Psoas muscle (tissue), 8 donors: ENCODE measurements around the gene FAM177B. TPM values are rescaled to one million over a fixed set of nuclear protein-coding genes. Genes with fewer than 3 reads are reported as not detected.

Experiments
- ATAC-seq, 4 donors: fragments of 200-7000 bp; cut with Tn5 transposase; one replicate each; pipeline ENCODE4 v1.9.1; 2020; ENCODE audit warnings: moderate library complexity in 3 of 4, mild to moderate bottlenecking in 2 of 4
- DNase-seq, 2 donors: peaks; one replicate each; pipeline ENCODE4 v3.0.0-alpha.2; 2020
- H3K27ac ChIP-seq: fragments of 200-600 bp; one replicate; pipeline ENCODE4 v1.8.0; 2022
- H3K27me3 ChIP-seq, 3 donors: fragments of 200-600 bp in 1 of 3; one replicate each; pipeline versions ENCODE4 v1.6.1 to v1.8.0; 2013 to 2022; ENCODE audit warnings: low read length in 2 of 3, mild to moderate bottlenecking in 2 of 3, moderate library complexity in 1 of 3; ENCODE audit not compliant: insufficient read depth in 3 of 3
- H3K36me3 ChIP-seq, 2 donors: fragments of 200-600 bp in 1 of 2; one replicate each; pipeline versions ENCODE4 v1.6.1 to v1.8.0; 2013 to 2022; ENCODE audit warnings: low read depth in 1 of 2, mild to moderate bottlenecking in 1 of 2, moderate library complexity in 1 of 2; ENCODE audit not compliant: insufficient read depth in 1 of 2
- H3K4me1 ChIP-seq: fragments of 200-600 bp; one replicate; pipeline ENCODE4 v1.8.0; 2022
- H3K4me3 ChIP-seq: fragments of 200-600 bp; one replicate; pipeline ENCODE4 v1.8.0; 2022; ENCODE audit warnings: mild to moderate bottlenecking
- H3K9me3 ChIP-seq: fragments of 200-600 bp; one replicate; pipeline ENCODE4 v1.8.0; 2022
- CTCF ChIP-seq: fragments of 200-600 bp; IDR thresholded peaks from one replicate; pipeline ENCODE4 v1.8.0; 2022; ENCODE audit warnings: antibody characterized with exemption
- WGBS, 3 donors: extraction: QIAGEN DNeasy Blood & Tissue Kit; methylation state at CpG; one replicate each; pipeline versions ENCODE4 v1.1.6 to v1.1.7; 2013; 5-methylcytosine and 5-hydroxymethylcytosine counted together
- intact Hi-C, 2 donors: fragments of 100-400 bp; cut with DNase I; formaldehyde crosslinking; loops; one replicate each; pipeline versions ENCODE4 v1.11.0 to v1.14.2; 2022
- polyA plus RNA-seq, 3 donors: library from polyadenylated mRNA; stranded (reverse); fragments of 200-250 nt; gene quantifications; one replicate each; pipeline ENCODE4 v1.2.3, GENCODE V29; 2013
- total RNA-seq, 4 donors: library from RNA; stranded (reverse); fragmentation: NEBNext Ultra II Directional in 2 of 4; extraction: Animal tissue kit (Norgen Biotek cat#: 25700) in 2 of 4; gene quantifications; one replicate each; pipeline versions ENCODE4 v1.2.1 to v1.2.4, GENCODE V29; 2021 to 2023
- donor health status: healthy with polysubstance abuse.
- donor health status: DM: no; HTN: no; CAD: no; lungs with moderate emphysema.
- donor health status: Bipolar disorder and iron deficiency.
- donor health status: healthy.
- donor health status: DM: yes; HTN: yes; CAD: no.
- donor health status: DM: no; HTN: no; CAD: no.
- donor health status: DM: no; HTN: no; CAD: no.
- donor health status: DM: yes; HTN: yes; CAD: no.

Gene FAM177B
- total and polyA plus RNA-seq, 7 donors: 0.08 TPM; not detected in 6

- ATAC-seq (no peak), DNase-seq (no peak)
- TF ChIP-seq CTCF: no peak
- no peaks in the 10 kb centered on the region for H3K27me3 ChIP-seq
- no peak overlapping the region for H3K4me3 ChIP-seq
- H3K9me3 ChIP-seq: no peaks in the 10 kb centered on the region
- intact Hi-C loops: no loop called here
- WGBS, 3 donors: 68 to 76% (median 69%) methylated on average over 4 of the region's 4 CpGs
- H3K27ac ChIP-seq: no peak overlapping the region
- no peaks in the 10 kb centered on the region for H3K4me1 ChIP-seq
- H3K36me3 ChIP-seq: no peaks in the 10 kb centered on the region
These were observed 44.2 kb downstream of the FAM177B start for GRCh38 chr1:222781251-222781650.

- no peak for TF ChIP-seq CTCF
- H3K4me1 ChIP-seq: no peaks in the 10 kb centered on the region
- H3K4me3 ChIP-seq: no peak overlapping the region
- no peaks in the 10 kb centered on the region for H3K9me3 ChIP-seq
- intact Hi-C loops: no loop called here
- no peak for DNase-seq
- no peak overlapping the region for H3K27ac ChIP-seq
- no peak for ATAC-seq
- H3K27me3 ChIP-seq: no peaks in the 10 kb centered on the region
- no peaks in the 10 kb centered on the region for H3K36me3 ChIP-seq
These were observed 46.0 kb downstream of the FAM177B start for GRCh38 chr1:222783051-222783450.

- no peaks in the 10 kb centered on the region for H3K27me3 ChIP-seq
- no peak overlapping the region for H3K27ac ChIP-seq
- H3K4me1 ChIP-seq: no peaks in the 10 kb centered on the region
- intact Hi-C loops: no loop called here
- no peak for TF ChIP-seq CTCF
- no peak for ATAC-seq
- WGBS, 3 donors: 19 to 36% (median 27%) methylated on average over 3 of the region's 3 CpGs
- DNase-seq: no peak
- H3K9me3 ChIP-seq: no peaks in the 10 kb centered on the region
- no peak overlapping the region for H3K4me3 ChIP-seq
- H3K36me3 ChIP-seq: no peaks in the 10 kb centered on the region
These were observed 47.4 kb downstream of the FAM177B start for GRCh38 chr1:222784371-222784770.

- WGBS, 3 donors: 28 to 41% (median 30%) methylated on average over 2 of the region's 2 CpGs
- no peaks in the 10 kb centered on the region for H3K36me3 ChIP-seq
- no peak for DNase-seq
- H3K4me1 ChIP-seq: no peaks in the 10 kb centered on the region
- no peak overlapping the region for H3K4me3 ChIP-seq
- H3K9me3 ChIP-seq: no peaks in the 10 kb centered on the region
- TF ChIP-seq CTCF: no peak
- intact Hi-C loops: no loop called here
- no peak overlapping the region for H3K27ac ChIP-seq
- ATAC-seq: no peak
- H3K27me3 ChIP-seq: no peaks in the 10 kb centered on the region
These were observed 47.9 kb downstream of the FAM177B start for GRCh38 chr1:222784916-222785315.

GRCh38 chr1:222785529-222785928 is 48.5 kb downstream of the FAM177B start:
- H3K4me3 ChIP-seq: no peak overlapping the region
- H3K4me1 ChIP-seq: no peaks in the 10 kb centered on the region
- 67 to 75% (median 70%) methylated on average over 2 of the region's 2 CpGs for WGBS, 3 donors
- ATAC-seq: no peak
- DNase-seq: no peak
- H3K27ac ChIP-seq: no peak overlapping the region
- peaks cover 0 to 2% (median 0%) of the 10 kb centered on the region in 3 donors for H3K27me3 ChIP-seq
- intact Hi-C loops: no loop called here
- H3K36me3 ChIP-seq: no peaks in the 10 kb centered on the region
- no peak for TF ChIP-seq CTCF
- no peaks in the 10 kb centered on the region for H3K9me3 ChIP-seq
